ENCODE measurements around the gene SBF1. TPM values are rescaled to one million over a fixed set of nuclear protein-coding genes. Genes with fewer than 3 reads are reported as not detected.
A peak's percentile ranks its signal among the peaks of the same experiment; 100 is the strongest.

Gene SBF1
- total RNA-seq, 2 donors from 2014 or later, result 202 to 217 TPM

- no peaks in the 10 kb centered on the region for H3K27me3 Mint-ChIP-seq
- H3K27ac Mint-ChIP-seq, result no peak overlapping the region
- peaks cover 8% of the 10 kb centered on the region for H3K4me1 Mint-ChIP-seq
- ATAC-seq (no peak), DNase-seq (no peak)
- H3K36me3 Mint-ChIP-seq (ENCODE audit: low read depth), result peaks cover 7% of the 10 kb centered on the region
- no peaks in the 10 kb centered on the region for H3K9me3 ChIP-seq (ENCODE audit: control insufficient read depth, low read length, poor library complexity, severe bottlenecking)
- no peak overlapping the region for H3K4me3 Mint-ChIP-seq
Measured at GRCh38 chr22:50463188-50463900, 11.5 kb downstream of the SBF1 start.

GRCh38 chr22:50461979-50462540, 12.8 kb downstream of the SBF1 start:
- DNase-seq (no peak), ATAC-seq (no peak)
- Mint-ChIP-seq H3K27me3 (no peaks in the 10 kb centered on the region), H3K36me3 (ENCODE audit: low read depth) (peaks cover 7% of the 10 kb centered on the region), H3K27ac (no peak overlapping the region), H3K4me3 (no peak overlapping the region), H3K4me1 (peaks cover 8% of the 10 kb centered on the region)
- H3K9me3 ChIP-seq (ENCODE audit: control insufficient read depth, low read length, poor library complexity, severe bottlenecking), result no peaks in the 10 kb centered on the region

GRCh38 chr22:50461536-50461935, 13.3 kb downstream of the SBF1 start:
- H3K27ac Mint-ChIP-seq, result no peak overlapping the region
- H3K36me3 Mint-ChIP-seq (ENCODE audit: low read depth), result peaks cover 2% of the 10 kb centered on the region
- ATAC-seq (no peak), DNase-seq (no peak)
- no peaks in the 10 kb centered on the region for H3K27me3 Mint-ChIP-seq
- H3K4me1 Mint-ChIP-seq, result peaks cover 7% of the 10 kb centered on the region
- no peaks in the 10 kb centered on the region for H3K9me3 ChIP-seq (ENCODE audit: control insufficient read depth, low read length, poor library complexity, severe bottlenecking)
- H3K4me3 Mint-ChIP-seq, result no peak overlapping the region

- H3K27me3 Mint-ChIP-seq, result no peaks in the 10 kb centered on the region
- H3K27ac Mint-ChIP-seq, result no peak overlapping the region
- peaks cover 2% of the 10 kb centered on the region for H3K36me3 Mint-ChIP-seq (ENCODE audit: low read depth)
- H3K4me1 Mint-ChIP-seq, result peaks cover 5% of the 10 kb centered on the region
- ATAC-seq, result no peak
- no peaks in the 10 kb centered on the region for H3K9me3 ChIP-seq (ENCODE audit: control insufficient read depth, low read length, poor library complexity, severe bottlenecking)
- no peak for DNase-seq
- no peak overlapping the region for H3K4me3 Mint-ChIP-seq
Measured at GRCh38 chr22:50460938-50461337, 13.9 kb downstream of the SBF1 start.

GRCh38 chr22:50459496-50460140, 15.2 kb downstream of the SBF1 start:
- Mint-ChIP-seq H3K4me3 (no peak overlapping the region), H3K27ac (no peak overlapping the region), H3K36me3 (ENCODE audit: low read depth) (peaks cover 2% of the 10 kb centered on the region), H3K4me1 (peaks cover 5% of the 10 kb centered on the region), H3K27me3 (no peaks in the 10 kb centered on the region)
- DNase-seq, result no peak
- H3K9me3 ChIP-seq (ENCODE audit: control insufficient read depth, low read length, poor library complexity, severe bottlenecking), result no peaks in the 10 kb centered on the region
- peak; percentile 26 for ATAC-seq

GRCh38 chr22:50459016-50459415, 15.8 kb downstream of the SBF1 start:
- no peak for ATAC-seq
- no peak for DNase-seq
- no peaks in the 10 kb centered on the region for H3K9me3 ChIP-seq (ENCODE audit: control insufficient read depth, low read length, poor library complexity, severe bottlenecking)
- Mint-ChIP-seq H3K4me1 (peaks cover 5% of the 10 kb centered on the region), H3K27ac (no peak overlapping the region), H3K4me3 (no peak overlapping the region), H3K36me3 (ENCODE audit: low read depth) (peaks cover 2% of the 10 kb centered on the region), H3K27me3 (no peaks in the 10 kb centered on the region)

- peak overlapping the region; percentile 88 for H3K27ac Mint-ChIP-seq
- no peak for ATAC-seq
- DNase-seq, result no peak
- H3K9me3 ChIP-seq (ENCODE audit: control insufficient read depth, low read length, poor library complexity, severe bottlenecking), result no peaks in the 10 kb centered on the region
- peaks cover 11% of the 10 kb centered on the region for H3K4me1 Mint-ChIP-seq
- H3K27me3 Mint-ChIP-seq, result no peaks in the 10 kb centered on the region
- H3K36me3 Mint-ChIP-seq (ENCODE audit: low read depth), result peaks cover 5% of the 10 kb centered on the region
- no peak overlapping the region for H3K4me3 Mint-ChIP-seq
Measured at GRCh38 chr22:50456466-50457234, 18.2 kb downstream of the SBF1 start.

GRCh38 chr22:50456026-50456425, 18.8 kb downstream of the SBF1 start:
- no peak for ATAC-seq
- peak overlapping the region; percentile 25 for H3K4me3 Mint-ChIP-seq
- H3K9me3 ChIP-seq (ENCODE audit: control insufficient read depth, low read length, poor library complexity, severe bottlenecking), result no peaks in the 10 kb centered on the region
- peaks cover 13% of the 10 kb centered on the region for H3K4me1 Mint-ChIP-seq
- peaks cover 4% of the 10 kb centered on the region for H3K36me3 Mint-ChIP-seq (ENCODE audit: low read depth)
- H3K27ac Mint-ChIP-seq, result no peak overlapping the region
- DNase-seq, result no peak
- no peaks in the 10 kb centered on the region for H3K27me3 Mint-ChIP-seq

GRCh38 chr22:50455201-50455600, 19.6 kb downstream of the SBF1 start:
- Mint-ChIP-seq H3K4me1 (peaks cover 16% of the 10 kb centered on the region), H3K4me3 (no peak overlapping the region), H3K36me3 (ENCODE audit: low read depth) (peaks cover 2% of the 10 kb centered on the region), H3K27ac (peak overlapping the region; percentile 49), H3K27me3 (no peaks in the 10 kb centered on the region)
- no peak for DNase-seq
- no peak for ATAC-seq
- H3K9me3 ChIP-seq (ENCODE audit: control insufficient read depth, low read length, poor library complexity, severe bottlenecking), result no peaks in the 10 kb centered on the region

- no peak for ATAC-seq
- Mint-ChIP-seq H3K36me3 (ENCODE audit: low read depth) (peaks cover 3% of the 10 kb centered on the region), H3K4me3 (no peak overlapping the region), H3K4me1 (peaks cover 18% of the 10 kb centered on the region), H3K27ac (peak overlapping the region; percentile 49), H3K27me3 (no peaks in the 10 kb centered on the region)
- DNase-seq, result no peak
- no peaks in the 10 kb centered on the region for H3K9me3 ChIP-seq (ENCODE audit: control insufficient read depth, low read length, poor library complexity, severe bottlenecking)
Measured at GRCh38 chr22:50454556-50455075, 20.2 kb downstream of the SBF1 start.

- peaks cover 12% of the 10 kb centered on the region for H3K36me3 Mint-ChIP-seq (ENCODE audit: low read depth)
- no peak for DNase-seq
- no peak overlapping the region for H3K4me3 Mint-ChIP-seq
- ATAC-seq, result no peak
- no peaks in the 10 kb centered on the region for H3K27me3 Mint-ChIP-seq
- H3K27ac Mint-ChIP-seq, result peak overlapping the region; percentile 88
- H3K4me1 Mint-ChIP-seq, result peaks cover 24% of the 10 kb centered on the region
- no peaks in the 10 kb centered on the region for H3K9me3 ChIP-seq (ENCODE audit: control insufficient read depth, low read length, poor library complexity, severe bottlenecking)
Measured at GRCh38 chr22:50452649-50453048, 22.2 kb downstream of the SBF1 start.

- Mint-ChIP-seq H3K4me3 (peak overlapping the region; percentile 33), H3K27ac (peak overlapping the region; percentile 92), H3K4me1 (peaks cover 30% of the 10 kb centered on the region), H3K27me3 (no peaks in the 10 kb centered on the region), H3K36me3 (ENCODE audit: low read depth) (peaks cover 10% of the 10 kb centered on the region)
- no peaks in the 10 kb centered on the region for H3K9me3 ChIP-seq (ENCODE audit: control insufficient read depth, low read length, poor library complexity, severe bottlenecking)
- no peak for DNase-seq
- no peak for ATAC-seq
Measured at GRCh38 chr22:50447576-50448551, 27.0 kb downstream of the SBF1 start.
